GM19035 (cell line): ENCODE measurements around the gene C22orf39.
"Not testable (repeated sequence)": the region's sequence is repeated elsewhere in the genome, so short reads cannot be mapped to it uniquely, and the experiment has no call there.

Experiments
- ATAC-seq: cut with Tn5 transposase; IDR thresholded peaks from one replicate; pipeline ENCODE4 v1.9.1; 2021; ENCODE audit not compliant: unreplicated experiment

The C22orf39 gene

DNA sequence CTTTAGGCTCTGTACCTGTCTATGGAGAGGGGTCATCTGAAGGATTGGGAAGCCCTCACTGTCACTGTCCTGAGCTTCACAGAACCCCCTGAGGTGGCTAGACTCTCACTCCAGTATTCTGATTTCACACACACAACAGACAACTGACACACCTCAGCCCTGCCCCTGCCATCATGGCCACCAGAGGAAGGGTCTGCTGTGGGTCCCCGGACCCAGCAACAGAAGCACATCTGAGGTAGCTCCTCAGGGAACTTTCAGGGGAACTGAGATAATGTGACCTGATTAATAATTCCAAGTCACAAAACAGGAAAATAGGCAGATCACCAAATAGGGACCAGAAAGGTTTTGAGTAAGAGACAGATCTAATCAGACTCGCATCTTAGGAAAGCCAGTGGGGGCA, 7.5 kb upstream of the C22orf39 start:
- ATAC-seq, result no peak

DNA sequence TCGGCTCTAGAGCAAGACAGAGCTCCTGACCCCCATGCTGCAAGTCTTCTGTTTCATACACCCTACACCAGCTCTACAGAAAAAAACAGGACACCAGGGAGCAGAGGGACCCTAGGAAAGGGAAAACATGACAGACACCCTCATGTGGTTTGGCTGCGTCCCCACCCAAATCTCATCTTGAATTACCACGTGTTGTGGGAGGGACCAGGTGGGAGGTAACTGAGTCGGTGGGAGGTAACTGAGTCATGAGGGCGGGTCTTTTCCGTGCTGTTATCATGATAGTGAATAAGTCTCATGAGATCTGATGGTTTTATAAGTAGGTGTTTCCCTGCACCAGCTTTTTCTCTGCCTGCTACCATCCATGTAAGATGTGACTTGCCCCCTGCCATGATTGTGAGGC, 6.6 kb upstream of the C22orf39 start:
- no peak for ATAC-seq

DNA sequence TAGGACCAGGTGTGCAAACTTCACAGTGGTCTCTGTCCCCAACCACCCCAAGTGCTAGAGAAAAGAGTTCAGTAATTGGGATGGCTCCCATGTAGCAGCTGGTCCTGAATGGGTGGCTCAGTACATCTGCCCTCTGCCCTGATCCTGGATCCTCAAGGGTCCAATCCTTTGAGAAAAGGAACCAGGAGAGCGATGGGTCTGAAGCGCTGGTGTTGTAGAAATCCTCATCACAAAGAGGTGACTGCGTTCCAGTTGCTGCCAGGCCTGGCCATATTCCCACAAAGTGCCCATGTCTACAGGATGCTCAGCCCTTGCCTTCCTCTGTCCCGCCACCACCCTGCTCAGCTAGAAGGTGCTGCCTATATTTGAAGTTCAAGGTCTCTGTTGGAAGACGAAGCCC, 6.2 kb upstream of the C22orf39 start:
- no peak for ATAC-seq

DNA sequence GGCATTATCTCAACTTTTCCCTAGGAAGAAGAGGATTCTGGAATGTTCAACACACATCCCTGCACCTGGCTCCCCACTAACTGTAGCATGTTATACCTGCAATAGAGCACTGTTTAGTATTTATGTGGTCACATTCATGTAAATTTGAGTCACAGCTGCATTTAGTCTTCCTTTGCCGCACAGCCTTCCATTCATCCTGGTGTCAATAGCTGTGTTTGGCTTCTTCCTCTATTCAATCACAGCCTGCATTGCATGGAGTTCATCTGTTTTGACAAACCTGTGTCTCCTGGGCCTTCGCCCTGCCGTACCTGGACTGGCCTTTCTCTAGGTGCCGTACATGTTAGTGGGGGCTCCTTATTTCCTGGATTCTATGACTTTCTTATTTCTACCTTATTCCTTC, 4.1 kb upstream of the C22orf39 start:
- no peak for ATAC-seq

DNA sequence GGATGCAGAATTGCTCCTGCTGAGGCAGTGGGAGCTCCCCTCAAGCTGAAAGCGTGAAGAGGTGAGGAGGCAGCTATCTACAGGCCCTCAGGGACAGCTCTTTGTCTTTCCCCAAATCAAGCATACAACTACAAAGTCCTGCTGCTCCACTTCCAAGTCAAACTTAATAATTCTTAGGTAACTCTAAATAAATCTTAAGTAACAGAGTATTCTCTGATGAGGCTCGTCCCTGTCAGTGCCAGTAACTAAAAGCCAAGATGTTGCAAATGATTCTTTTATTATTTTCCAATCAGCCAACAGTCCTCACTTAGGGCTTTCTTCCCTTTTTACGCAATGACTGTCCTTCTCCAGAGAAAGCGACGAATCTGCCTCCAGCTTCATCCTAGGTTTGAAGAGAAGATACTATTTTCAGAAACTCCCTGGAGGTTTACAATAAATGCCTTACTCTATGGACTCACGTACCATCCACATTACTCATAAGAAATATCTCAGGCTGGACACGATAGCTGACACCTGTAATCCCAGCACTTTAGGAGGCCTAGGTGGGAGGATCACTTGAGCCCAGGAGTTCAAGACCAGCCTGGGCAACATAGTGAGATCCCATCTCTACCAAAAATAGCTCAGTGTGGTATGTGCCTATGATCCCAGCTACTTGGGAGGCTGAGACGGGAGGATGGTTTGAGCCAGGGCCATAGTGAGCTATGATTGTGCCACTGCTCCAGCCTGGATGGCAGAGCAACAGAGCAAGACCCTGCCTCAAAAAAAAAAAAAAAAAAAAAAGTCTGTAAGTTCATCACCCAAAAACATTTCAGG, 3.1 kb upstream of the C22orf39 start:
- no peak for ATAC-seq

DNA sequence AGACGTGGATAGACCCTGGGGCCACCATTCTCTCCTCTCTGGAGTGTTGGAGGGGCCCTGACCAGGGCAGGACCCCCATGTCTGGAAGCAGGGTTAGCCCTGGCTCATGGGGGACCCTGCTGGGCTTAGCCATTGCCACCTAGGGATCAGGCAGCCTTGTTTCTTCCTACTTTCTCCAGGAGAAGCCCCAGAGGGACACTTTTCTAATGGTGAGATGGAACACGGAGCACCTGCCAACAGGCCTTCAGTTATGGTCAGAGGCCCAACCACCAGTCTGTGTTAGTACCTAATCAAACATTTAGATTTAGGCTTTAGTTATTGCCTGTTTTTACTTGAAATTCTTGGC, 1.9 kb upstream of the C22orf39 start:
- no peak for ATAC-seq

DNA sequence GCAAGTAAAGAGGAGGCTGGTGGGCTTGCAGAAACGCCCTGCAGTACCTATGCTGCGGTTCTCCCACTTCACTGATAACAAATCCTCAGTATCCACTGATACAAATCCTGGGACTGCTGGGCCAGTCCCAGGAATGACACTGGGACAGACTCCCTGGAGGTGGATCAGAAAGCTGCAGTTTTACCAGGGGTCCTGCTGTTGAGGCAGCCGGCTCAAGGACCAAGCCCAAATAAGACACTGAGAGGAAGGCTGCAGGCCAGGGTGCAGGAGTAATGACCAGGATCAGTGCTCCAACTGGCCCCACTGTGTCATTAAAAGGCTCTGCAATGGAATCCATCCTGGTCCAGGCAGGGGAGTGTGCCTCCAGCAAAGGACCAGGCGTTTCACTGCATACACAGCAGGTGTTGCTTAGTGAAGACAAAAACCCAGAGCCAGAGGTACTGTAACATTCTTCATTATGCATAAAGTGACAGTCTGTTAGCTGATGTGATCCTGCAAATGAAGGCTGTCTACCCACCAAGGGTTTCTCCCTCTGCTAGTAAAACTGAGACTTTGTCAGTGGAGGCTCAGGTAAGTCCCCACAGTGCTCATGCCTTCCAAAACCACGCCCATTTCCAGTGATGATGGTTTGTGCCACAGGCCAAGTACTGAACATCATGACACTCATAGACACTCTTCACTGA, 1.4 kb upstream of the C22orf39 start:
- ATAC-seq, result no peak

DNA sequence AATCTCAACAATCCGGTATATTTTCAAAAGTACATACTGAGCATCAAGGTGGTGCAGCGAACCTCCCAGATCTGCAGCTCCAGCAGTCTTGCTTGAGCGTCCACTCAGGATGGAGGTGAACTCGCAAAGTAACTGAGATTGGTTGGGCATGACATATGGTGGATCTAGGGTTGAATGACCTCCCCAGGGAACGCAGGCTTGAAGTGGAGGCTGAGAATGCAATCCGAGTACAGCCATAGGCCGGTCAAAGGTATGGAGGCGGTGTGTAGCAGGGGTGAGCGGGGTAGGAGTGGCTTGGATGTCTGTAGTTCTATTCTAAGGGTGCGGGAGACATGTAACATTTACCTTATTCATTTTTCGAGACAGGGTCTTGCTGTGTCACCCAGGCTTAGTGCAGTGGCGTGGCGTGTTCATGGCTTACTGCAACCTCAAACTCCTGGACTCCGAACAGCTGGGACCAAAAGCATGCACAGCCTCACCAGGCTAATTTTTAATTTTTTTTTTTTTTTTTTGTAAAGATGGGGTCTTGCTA, 631 bp upstream of the C22orf39 start:
- ATAC-seq, result peak; percentile 28

DNA sequence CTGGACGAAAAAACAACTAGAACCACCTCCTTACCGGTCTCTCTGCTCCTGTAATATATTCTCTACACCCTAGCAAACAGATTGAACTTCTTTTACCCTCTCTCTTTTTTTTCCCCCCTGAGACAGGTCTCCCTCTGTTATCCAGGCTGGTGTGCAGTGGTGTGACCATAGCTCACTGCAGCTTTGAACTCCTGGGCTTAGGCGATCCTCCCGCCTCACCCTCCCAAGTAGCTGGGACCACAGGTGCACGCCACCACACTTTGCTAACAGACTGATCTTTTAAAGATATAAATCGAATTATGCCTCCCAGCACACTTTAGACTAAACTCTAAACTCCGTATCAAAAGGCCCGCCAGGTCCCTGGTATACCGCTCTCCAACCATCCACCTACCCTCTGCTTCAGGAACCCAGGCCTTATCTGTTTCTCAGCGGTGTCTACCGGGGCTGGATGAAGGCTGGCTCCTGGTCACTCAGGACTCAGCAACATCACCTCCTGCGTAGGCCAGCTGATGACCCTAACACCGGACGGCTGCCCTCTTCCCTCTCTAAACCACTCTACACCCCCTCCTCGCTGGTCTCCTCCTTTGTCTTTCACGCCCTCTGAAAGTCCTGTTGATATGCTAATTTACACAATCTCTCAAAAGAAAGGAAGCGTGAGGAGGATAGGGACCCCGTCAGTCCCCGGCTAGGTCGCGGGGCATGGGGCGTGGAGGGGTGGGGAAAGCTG, 745 bp downstream of the C22orf39 start:
- no peak for ATAC-seq

DNA sequence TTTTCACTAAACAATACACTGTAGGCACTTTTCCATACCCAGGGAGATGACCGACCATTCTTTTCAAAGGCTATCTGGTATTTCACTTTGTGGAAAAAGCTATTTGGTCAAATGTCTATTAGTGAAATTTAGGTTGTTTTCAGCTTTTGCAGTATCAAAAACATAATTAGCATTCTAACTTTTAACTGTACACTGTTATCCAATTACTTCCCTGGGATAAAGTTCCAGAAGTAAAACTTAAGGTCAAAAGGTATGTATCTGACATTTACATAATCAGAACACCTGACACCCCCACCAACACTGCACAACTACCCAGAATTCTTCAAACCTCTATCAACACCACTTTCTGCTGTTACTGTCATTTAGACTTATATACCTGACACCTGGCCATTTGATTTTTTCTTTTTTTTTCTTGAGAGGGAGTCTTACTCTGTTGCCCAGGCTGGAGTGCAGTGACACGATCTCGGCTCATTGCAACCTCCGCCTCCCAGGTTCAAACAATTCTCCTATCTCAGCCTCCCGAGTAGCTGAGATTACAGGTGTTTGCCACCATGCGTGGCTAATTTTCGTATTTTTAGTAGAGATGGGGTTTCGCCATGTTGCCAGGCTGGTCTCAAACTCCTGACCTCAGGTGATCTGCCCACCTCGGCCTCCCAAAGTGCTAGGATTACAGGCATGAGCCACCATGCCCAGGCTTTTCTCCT, 2.1 kb downstream of the C22orf39 start:
- not testable (repeated sequence) for ATAC-seq

DNA sequence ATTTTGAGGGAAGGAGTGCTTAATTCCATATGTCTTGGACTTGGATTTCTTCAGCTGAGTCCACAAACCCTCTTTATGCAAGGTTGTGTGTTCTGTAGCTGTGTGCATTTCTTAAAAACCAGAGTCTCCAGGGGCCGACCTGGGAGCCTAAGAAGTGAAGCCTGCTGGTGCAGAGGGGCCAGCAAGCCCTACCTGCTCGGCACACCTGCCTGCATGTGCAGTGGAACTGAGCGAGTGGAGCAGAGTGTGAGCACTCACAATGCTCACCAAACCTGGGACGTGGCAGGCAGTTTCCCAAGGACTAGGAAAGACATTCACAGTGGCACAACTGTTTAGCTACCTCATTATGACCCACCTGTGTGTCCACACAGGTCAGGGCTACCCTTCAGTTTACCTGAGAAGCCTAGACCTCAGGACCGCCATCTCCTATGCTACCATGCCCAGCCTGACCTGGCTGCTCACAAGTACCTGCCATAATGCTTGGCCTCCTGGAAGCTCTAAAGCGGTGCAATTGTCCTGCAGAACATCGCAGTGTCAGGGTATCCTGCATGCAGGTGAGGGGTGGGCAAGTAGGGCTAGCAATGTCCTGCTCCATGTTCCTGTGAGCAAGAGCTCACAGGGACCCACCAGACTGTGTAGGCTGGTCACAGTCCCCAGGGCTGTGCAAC, 3.8 kb downstream of the C22orf39 start:
- no peak for ATAC-seq

DNA sequence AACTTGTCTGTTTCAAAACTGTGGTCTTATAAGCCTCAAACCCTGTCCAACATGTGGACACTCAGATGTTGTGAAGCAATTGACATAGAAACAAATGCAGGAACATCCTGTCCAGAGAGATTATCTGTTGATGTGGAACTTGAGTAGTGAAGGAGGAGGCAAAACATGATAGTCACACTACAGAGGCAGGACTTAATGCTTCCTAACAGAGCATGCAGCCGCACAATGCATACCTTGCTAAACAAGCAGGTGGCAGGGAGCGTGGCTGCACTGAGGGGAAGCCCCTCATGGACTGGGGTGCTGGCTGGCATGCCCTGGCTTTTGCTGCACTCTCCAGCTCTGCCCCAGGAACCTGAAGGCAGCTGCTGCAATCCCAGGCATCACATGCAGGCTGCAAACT, 5.3 kb downstream of the C22orf39 start:
- no peak for ATAC-seq

DNA sequence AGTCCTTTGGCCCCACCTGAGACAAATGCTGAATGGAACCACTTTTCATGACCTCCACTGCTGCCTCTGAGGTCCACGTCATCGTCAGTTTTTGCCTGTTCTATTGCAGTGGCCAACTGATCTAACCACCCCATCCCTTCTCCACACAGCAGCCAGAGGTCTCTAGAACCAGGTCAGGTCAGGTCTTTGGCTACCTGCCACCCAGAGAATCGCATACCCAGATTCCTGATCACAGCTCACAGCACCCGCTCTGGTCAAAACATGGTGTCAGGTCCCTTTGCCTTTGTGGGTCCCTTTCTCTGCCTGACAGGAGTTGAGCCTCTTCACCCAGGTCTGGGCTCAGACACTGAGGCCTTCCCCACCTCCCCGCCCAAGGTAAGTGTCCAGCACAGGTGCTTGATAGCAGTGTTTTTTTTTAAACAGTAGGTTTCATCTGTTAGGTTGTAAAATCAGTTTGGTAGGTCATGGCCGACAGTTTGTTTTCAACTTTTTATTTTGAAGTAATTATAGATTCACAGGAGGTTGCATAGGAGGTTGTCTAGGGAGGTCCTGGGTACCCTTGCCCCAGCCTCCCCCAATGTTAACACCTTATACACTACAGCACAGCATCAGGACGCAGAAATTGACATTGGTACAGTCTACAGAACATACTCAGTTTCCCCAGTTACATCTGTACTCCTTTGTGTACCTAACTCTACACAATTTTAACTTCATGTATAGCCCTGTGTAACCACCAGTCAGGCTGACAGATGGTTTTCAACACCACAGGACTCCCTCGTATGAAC, 6.9 kb downstream of the C22orf39 start:
- no peak for ATAC-seq

DNA sequence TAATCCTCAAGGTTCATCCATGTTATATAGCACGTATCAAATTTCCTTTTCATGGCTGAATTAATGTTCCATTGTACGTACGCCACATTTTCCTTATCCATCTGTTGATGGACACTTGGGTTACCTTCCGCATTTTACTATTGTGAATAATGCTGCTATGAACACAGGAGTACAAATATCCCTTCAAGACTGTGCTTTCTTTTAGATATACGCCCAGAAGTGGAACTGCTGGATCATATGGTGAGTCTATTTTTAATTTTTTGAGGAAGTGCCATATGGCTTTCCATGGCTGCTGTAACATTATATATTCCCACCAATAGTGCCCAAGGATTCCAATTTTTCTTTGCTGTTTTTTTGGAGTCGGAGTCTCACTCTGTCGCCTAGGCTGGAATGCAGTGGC, 9.2 kb downstream of the C22orf39 start:
- no peak for ATAC-seq

DNA sequence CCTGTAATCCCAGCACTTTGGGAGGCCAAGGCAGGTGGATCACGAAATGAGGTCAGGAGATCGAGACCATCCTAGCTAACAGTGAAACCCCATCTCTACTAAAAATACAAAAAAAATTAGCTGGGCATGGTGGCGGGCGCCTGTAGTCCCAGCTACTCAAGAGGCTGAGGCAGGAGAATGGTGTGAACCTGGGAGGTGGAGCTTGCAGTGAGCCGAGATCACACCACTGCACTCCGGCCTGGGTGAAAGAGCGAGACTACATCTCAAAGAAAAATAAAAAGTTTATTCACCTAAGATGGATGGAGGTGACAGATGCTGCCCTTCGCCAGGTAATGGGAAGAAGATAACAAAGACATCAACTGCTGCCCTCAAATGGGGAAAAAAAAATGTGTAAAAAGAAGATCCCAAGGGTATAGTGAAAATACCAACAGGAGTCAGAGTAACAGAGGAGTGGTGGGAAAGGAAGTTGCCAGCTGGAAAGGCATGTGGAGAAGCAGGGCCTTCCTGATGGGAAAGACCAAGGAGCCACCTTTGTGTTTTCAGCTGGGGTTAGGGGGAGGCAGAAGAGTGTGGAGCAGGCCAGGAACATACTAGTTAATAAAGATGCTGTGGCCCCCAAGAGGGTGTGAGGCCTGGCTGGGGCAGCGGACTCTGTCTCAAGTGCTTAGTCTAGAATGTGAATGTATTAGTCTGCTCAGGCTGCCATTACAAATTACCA, 10.9 kb downstream of the C22orf39 start:
- not testable (repeated sequence) for ATAC-seq

DNA sequence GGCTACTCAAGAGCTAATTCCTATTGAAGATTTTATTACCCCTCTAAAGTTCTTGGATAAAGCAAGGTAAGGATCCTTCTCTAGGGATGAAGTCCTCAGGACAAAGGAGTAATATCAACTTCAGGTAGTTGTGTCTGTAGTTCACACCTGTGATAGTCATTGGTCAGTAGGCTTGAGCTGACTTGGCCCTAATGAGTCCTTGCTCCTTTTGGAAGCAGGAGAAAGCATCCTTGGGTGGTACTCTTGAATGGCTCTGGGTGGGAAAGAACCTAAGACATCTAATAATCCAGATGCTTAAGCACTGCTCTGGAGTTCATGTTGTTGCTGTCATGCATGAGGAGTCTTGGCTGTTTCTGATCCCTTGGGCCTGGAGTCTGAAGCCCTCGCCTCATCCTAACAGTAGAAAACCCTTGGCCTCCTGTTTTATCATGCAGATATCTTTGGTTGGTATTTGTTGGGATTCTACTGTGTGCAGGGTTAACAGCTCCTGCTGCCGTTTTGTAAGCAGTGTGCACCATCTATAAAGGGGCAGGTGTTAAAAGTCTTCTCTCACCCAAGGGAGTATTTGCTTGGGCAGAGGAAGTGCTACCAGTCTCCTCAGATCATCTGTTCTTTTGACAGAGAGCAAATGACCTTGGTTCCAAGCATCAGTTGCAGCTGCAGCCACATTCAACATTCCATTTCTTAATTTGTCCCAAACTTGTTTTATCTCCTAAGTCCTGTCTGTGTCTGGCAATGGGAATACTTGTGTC, 12.5 kb downstream of the C22orf39 start:
- no peak for ATAC-seq

DNA sequence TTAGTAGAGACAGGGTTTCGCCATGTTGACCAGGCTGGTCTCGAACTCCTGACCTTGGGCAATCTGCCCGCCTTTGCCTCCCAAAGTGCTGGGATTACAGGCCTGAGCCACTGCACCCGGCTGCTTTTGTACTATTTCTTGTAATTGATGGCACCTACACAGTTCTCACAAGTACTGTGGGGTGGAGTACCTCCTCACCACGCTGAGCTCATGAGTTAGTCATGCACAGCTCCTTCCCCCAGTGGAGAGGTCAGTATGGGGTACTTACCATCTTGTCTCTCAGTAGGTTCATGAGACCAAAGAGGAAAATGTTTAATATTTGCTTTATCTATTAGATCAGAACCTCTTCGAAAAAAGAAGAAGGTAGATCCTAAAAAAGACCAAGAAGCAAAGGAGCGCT, 13.1 kb downstream of the C22orf39 start:
- ATAC-seq, result no peak

DNA sequence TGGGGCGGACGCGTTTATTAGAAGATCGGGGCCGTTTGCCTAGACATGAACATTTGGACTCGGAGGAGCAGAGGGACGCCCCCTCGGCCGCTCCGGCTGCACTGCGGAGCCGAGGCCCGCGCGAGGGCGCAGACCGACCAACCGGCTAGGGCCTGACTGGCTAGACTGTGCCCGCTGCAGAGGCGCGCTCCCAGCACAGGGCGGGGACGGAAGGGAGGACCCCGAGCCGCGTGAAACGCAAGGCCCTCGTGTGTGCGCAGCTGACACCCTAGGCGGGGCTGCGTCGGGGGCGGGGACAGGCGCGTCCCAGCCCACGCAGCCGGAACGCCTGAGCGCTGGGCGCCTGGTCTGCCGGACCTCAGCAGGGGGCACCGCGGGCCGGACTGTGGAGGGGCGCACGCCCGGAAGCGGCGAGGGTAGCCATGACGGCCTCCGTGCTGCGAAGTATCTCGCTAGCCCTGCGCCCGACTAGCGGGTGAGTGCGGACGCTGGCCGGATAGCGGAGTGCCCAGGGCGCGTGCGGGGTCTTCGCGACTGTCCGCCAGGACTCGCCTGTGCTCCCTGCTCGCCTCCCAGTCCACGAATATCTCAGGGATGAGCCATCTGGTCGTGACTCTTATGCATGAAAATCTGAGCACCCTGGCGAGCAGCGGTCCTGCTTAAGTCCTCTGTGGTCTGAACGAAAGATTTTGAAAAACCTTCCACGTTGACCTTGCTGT, 15.2 kb downstream of the C22orf39 start, which contains the start of gene MRPL40:
MRPL40 (plus strand) TSS at position 413 of the 719 bp plus-strand sequence; CDS start at position 423, 10 bp downstream.
- ATAC-seq, result peak; percentile 78
